Measurements from ENCODE around the gene ZSCAN16. TPM values are rescaled to one million over a fixed set of nuclear protein-coding genes. Genes with fewer than 3 reads are reported as not detected.

Gene ZSCAN16
- total RNA-seq, 4 donors from 2014 or later: 7.0 to 22.3 (median 12.6) TPM

GRCh38 chr6:28172006-28172405 is 47.6 kb downstream of the ZSCAN16 start:
- Histone ChIP-seq H3K4me3 (no peak overlapping the region), H3K36me3 (no peaks in the 10 kb centered on the region), H3K27me3 (no peaks in the 10 kb centered on the region), H3K9me3 (no peaks in the 10 kb centered on the region), H3K27ac (no peak overlapping the region), H3K4me1 (no peaks in the 10 kb centered on the region)
- DNase-seq: no peak
- TF ChIP-seq POLR2A (IDR thresholded peaks at IDR 0.05): no peak
- TF ChIP-seq CTCF (IDR thresholded peaks at IDR 0.05): no peak

- no peaks in the 10 kb centered on the region for H3K27me3 ChIP-seq
- H3K27ac ChIP-seq: no peak overlapping the region
- TF ChIP-seq POLR2A (IDR thresholded peaks at IDR 0.05) (no peak), CTCF (IDR thresholded peaks at IDR 0.05) (no peak)
- H3K9me3 ChIP-seq: no peaks in the 10 kb centered on the region
- no peak overlapping the region for H3K4me3 ChIP-seq
- no peaks in the 10 kb centered on the region for H3K4me1 ChIP-seq
- DNase-seq: no peak
- no peaks in the 10 kb centered on the region for H3K36me3 ChIP-seq
Measured at GRCh38 chr6:28176373-28176772, 52.0 kb downstream of the ZSCAN16 start.

Other genes starting within 250 kb of the ZSCAN16 start
- not detected for gene OR2B2, start 212.2 kb upstream of the ZSCAN16 start, total RNA-seq
- not detected for gene OR2B6, start 167.4 kb upstream of the ZSCAN16 start, total RNA-seq
- gene ZNF165, start 44.0 kb upstream of the ZSCAN16 start, total RNA-seq: 1 to 10 TPM; 4.2 to 8.3 (median 5.6) TPM
- 10 to 100 TPM in 3 of 4 donors, 1 to 10 TPM in 1; 5.6 to 26.4 (median 15.5) TPM for gene ZKSCAN8, start 17.3 kb downstream of the ZSCAN16 start, total RNA-seq
- 10 to 100 TPM; 11.9 to 28.9 (median 22.7) TPM for gene ZSCAN9, start 100.7 kb downstream of the ZSCAN16 start, total RNA-seq
- gene ZKSCAN4, start 127.7 kb downstream of the ZSCAN16 start, total RNA-seq: 1 to 10 TPM; 4.4 to 9.6 (median 5.9) TPM
- not detected for gene NKAPL, start 134.7 kb downstream of the ZSCAN16 start, total RNA-seq
- gene ZSCAN26, start 142.5 kb downstream of the ZSCAN16 start, total RNA-seq: 10 to 100 TPM; 19.1 to 34.7 (median 20.2) TPM
- gene PGBD1, start 157.0 kb downstream of the ZSCAN16 start, total RNA-seq: 1 to 10 TPM in 2 of 4 donors, under 1 TPM in 2; 0.88 to 3.8 (median 1.7) TPM
- 1 to 10 TPM; 5.6 to 9.2 (median 8.2) TPM for gene ZSCAN31, start 211.5 kb downstream of the ZSCAN16 start, total RNA-seq
- 1 to 10 TPM; 2.5 to 7.0 (median 4.6) TPM for gene ZKSCAN3, start 225.3 kb downstream of the ZSCAN16 start, total RNA-seq

Data from Peyer's patch (tissue), 4 donors.